Kidney tubule cell (primary cell): ENCODE results near the gene CSNK1A1.
"Not testable (repeated sequence)": the region's sequence is repeated elsewhere in the genome, so short reads cannot be mapped to it uniquely, and the experiment has no call there.

Experiments
- DNase-seq: peaks from one replicate; pipeline ENCODE4 v3.0.0-alpha.2; 2018; ENCODE audit warnings: low spot score

Gene CSNK1A1

DNA sequence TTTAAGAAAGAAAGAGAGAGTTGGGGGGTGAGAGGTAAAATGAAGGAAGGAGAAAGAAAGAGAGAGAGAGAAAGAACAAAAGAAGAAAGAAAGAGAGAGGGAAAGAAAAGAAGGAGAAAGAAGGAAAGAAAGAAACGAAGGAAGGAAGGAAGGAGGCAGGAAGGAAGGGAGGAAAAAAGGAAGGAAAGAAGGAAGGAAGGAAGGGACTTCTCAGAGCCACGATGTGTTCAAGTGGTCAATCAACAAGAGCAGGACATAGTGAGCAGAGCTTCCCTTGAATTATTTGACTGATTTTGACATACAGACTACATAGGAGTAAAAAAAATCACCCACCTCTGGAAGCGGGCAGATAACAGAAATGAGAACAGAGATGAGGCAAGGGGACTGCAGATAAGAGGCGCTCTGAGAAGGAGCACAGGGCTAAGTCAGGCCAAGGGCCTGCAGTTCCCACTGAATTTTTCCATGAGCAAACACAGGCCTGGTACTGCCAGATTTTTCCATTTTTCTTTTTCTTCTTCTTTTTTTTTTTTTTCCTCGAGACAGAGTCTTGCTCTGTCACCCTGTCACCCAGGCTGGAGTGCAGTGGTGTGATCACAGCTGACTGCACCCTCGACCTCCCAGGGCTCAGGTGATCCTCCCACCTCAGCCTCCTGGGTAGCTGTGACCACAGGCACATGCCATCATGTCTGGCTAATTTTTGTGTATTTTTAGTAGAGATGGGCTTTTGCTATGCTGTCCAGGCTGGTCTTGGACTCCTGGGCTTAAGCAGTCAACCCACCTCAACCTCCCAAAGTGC, 94.4 kb downstream of the CSNK1A1 start:
- peak; percentile 66 for DNase-seq

DNA sequence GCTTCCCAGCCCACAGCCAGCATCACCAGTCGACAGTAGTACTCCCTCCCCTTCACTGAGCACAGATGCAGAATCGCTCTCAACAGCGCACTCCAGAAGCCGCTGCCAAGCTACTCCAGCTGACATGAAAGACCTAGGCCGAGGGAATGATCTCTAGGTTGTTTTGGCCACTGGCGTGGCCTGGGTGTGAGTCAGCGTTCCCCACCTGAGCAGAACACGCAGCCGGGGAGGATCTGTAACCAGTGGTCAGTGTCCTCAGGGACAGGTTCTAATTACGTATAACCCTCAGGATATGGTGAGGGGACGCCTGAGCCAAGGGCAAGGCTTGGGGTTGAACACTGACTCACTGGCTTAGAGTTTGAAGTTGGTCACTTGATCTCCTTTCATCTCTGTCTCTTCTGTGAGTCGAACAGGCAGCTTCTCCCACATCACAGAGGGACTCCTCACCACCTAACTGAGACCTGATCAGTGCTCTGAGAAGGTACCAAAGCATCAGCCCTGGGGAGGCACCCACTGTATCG, 95.3 kb downstream of the CSNK1A1 start:
- DNase-seq: peak; percentile 80

DNA sequence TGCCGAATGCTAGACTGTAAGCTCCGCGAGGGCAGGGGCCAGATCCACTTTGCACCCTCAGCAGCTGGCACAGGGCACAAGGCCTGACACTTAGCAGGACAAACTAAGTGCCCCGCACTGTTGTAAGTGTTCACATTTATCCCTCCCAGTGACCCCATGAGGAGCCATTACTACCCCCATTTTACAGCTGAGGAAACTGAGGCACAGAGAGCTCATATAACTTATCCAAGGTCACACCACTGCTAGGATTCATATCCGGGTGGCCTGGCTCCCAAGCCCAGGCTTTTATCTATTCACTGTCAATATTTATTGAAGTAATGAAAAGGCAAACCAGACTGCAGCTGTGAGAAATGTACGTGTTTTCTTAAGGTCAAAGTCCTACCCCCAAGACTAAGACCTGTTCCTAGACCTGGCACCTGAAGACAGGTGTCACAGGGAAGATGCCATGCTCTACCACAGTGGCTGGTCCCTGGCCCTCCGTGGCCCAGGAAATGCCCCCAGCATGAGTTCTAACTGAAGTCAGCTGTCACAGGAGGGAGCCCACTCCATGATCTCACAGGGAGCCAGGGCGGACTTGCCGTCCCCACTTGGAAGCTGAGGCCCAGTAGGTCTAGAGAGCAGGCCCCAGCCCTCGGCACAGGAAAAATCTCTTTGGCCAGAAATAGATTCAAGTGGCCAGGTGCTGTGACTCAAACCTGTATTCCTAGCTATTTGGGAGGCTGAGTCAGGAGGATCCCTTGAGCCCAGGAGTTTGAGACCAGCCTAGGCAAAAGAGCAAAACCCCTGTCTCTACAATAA, 97.4 kb downstream of the CSNK1A1 start:
- no peak for DNase-seq

DNA sequence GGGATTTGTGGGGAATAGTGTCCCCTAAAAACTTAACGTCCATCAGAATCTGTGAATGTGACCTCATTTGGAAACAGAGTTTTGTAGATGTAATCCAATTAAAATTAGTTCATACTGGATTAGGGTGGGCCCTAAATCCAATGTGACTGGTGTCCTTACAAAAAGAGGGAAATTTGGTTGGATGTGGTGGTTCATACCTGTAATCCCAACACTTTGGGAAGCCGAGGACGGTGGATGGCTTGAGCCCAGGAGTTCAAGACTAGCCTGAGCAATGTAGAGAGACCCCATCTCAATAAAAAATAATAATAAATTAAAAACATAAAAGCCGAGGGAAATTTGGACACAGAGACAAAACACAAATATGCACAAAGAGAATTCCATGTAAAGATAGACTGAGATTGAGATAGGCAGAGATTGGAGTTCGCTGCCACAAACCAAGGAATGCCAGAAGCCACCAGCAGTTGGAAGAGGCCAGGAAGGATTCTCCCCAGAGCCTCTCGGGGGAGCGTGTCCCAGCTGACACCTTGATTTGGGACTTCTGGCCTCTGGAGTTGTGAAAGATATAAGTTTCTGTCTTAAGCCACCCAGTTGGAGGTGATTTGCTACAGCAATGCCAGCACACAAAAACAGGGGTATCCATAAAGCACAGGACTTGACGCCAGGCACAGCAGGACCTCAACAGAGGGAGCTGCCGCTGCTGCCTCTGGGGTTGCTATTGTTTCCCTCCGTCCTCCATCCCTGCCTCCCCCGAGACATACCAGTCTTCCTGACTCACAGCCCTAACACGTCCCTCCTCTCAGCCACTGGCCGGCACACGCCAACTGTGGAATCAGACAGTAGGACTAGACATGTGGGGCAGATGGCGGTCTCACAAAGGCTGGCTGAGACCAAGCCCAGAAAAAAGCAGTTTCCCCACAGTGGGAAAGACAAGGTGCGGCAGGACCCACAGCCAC, 98.3 kb downstream of the CSNK1A1 start:
- peak; percentile 77 for DNase-seq

DNA sequence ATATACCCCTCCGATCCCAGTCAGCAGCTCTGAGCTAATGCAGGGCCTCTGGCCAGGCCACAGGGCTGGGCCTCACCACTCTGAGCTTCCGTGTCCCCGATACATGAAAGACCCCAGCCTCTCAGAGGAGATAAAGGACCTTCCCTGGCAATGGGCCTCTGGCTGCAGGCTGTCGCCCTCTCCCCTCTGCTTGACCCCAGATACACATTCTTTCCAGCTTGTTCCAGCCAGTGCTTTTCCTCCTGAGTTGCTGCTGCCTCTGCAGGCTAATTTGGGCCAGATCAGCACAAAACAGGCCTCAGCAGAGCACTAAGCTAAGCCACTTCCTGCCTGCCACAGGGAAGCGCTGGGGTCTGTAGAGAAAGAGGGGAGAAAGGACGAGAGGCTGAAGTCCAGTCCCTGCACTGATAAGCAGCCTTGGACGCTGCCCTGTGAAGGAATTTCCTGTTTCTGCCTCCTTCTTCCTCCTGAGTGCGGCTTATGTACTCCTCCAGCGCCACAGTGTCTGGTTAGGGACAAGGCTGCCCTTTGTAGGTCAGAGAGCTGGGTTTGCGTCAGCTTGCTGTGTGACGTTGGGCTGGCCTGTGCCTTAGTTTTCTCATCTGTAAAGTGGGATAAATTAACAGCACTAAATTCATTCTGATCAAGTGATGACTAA, 99.1 kb downstream of the CSNK1A1 start:
- DNase-seq: peak; percentile 96

DNA sequence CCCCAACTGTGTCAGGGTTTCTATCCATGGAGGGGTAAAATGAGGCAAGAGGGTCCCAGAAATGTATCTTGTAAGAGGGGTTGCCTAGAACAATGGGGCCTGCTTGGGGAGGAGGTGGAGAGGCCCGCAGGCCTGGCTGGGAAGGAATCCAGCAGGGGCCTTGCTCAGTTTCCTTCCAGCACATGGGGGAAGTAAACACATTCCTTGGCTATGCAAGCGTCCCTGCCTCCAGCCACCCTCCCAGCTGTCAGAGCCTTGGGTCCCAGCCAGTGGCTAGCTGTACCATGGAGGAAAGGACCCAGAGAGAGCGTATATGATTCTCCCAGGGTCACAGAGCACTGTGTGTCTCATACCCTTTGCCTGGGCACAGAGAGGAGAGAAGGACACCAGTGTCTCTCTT, 101.0 kb downstream of the CSNK1A1 start:
- DNase-seq: no peak

DNA sequence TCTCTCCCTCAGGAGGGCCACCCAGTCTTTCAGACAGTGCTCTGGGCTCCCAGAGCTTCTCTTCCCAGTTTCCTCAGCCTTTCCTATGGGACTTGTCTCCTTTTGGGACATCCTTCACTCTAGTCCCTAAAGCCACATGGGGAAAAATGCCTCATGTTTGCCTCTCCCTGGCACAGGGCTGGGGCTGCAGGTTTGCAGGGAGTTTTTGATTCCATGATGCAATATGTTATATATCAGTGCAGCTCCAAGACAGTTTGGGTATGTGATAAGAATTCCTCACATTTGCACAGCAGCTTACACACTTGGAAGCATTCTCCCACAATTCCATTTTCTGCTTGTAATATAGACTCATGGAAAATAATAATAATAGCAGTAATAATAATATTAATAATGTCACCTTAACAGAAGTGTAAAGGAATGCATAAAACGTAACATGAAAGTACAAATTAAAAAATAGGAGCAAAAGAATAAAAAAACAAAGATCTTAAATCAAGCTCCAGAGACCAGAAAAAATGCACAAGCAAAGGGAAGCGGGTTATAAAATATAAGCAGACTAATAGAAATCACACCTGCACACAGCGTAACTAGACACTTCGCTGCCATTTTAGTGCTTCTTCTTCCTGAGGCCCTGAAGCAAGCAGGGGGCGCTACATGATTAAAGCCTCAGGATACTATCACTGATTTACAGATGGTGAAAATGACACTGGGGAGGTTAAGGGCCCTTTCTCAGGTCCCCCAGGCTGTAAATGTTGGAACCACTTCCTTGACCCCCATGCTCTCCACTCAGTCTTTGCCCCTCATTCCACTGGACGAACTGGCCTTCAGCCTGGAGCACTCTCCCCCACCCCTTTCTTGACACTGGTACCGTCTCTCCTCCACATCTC, 102.2 kb downstream of the CSNK1A1 start:
- DNase-seq: no peak

DNA sequence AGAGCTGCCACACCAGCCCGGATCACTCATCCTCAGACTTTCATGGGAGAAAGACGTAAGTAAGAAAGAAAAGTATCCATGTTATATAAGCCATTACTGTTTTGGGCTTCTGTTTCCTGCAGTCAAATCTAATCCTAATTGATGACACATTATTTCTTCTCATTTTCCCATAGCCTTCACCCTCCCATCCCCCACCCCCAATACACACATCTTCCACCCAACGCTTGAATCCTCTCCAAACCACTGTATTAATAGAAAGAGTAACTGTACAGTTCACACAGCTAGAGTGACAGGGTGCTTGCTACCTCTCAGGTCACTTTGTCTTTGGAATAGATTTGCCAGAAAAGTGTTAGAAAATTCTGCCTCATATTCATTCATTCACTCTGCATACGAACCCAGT, 102.8 kb downstream of the CSNK1A1 start:
- DNase-seq: no peak

DNA sequence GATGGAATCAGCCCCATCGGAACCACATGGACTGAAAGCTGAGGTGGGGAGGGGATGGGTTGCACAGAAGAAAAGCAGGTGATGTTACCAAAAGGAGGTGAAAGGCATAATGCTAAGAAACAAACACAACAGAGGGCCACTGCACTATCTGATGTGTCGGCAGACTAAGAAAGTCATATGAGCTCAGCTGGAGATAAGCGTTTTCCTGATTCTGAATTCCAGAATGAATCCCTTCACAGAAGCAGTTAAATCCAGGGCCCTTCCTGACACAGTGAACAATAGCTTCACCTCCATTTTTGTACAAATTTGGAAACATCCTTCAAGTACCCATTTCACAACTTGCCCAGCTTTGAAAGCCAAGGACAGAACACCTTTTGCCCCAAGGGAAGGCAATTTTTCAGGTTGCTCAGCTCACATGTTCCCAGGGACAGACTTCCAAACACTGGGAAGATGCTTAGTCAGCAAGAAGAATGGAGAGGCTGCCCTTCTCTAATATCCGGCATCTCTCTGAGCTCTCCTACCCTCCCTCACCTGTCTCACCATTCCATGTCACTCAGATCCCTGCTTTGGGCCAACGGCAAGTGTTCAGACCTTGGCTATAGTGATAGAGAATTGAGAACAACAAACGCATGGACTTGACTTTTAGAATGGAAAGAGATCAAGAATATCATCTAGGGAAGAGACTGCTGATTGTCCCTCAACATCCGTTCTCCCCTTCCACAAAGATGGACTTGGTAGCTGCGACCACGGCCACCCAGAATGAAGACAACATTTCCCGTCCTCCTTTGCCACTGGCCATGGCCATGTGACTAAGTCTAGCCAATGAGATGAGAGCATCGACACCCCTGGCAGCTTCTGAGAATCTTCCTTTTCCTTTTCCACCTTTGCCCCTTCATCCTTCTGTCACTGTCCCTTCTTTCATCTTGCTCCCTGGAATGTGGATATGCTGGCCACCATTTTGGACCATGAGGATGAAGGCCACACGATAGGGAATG, 103.6 kb downstream of the CSNK1A1 start:
- DNase-seq: no peak

DNA sequence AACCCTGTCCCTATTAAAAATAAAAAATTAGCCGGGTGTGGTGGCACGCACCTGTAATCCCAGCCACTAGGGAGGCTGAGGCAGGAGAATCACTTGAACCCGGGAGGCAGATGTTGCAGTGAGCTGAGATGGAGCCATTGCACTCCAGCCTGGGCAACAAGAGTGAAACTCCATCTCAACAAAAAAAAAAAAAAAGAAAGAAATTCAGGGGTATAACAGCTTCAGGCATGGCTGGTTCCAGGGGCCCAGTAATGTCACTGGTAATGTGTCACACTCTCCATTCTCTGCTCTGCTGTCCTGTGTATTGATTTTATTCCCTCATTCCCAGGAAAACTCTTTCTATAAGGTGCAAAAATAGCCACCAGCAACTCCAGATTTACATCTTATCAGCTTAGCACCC, 104.4 kb downstream of the CSNK1A1 start:
- not testable (repeated sequence) for DNase-seq

DNA sequence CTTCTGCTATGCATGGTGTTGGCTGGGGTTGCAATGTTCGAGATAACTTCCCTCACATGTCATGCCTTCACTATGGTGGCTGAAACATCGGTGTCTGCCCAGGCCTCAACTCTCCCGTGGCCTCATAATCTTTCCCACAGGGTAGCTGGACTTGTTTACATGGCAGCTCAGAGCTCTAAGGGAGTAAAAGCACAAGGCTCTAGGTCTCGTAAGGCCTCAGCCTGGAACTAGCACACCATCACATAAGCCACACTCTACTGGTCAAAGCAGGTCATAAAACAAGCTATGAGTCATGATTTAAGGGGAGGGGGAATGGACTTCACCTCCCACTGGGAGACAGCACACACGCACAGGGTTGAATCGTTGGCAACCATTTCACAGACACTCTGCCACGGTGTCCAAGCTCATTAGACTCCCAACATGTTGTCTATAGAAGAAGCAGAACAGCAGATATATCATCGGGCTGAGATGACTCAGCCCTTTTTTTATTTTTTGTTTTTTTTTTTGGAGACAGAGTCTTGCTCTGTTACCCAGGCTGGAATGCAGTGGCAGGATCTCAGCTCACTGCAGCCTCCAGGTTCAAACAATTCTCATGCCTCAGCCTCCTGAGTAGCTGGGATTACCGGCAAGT, 105.4 kb downstream of the CSNK1A1 start:
- peak; percentile 97 for DNase-seq

DNA sequence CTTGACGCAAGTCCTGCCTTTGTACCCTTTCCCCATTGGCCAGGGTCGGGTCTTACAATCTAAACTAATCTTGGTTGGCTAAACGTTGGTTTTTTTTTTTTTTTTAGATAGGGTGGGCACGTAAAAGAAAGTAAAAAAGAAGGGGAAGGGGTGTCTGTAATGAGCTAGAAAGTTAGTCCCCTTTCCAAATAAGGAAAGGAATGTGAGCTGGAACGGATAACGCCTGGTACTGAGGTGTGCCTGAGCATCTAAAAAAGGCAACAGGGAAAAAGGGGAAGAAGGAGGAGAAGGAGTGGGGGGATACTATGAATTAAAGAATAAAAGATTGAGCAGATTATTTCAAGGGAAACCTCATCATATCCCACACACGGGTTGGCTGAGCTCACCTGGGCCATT, 105.9 kb downstream of the CSNK1A1 start:
- DNase-seq: no peak

DNA sequence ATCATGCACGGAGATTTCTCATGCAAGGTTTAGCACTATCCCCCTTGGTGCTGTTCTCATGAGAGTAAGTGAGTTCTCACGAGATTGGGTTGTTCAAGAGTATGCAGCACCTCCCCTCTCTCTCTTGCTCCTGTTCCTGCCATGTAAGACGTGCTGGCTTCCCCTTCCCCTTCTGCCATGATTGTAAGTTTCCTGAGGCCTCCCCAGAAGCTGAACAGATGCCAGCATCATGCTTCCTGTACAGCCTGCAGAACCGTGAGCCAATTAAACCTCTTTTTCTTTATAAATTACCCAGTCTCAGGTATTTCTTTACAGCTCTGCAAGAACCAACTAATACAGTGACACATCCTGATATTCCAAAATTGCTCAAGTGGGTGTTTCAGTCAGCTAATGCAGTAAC, 106.8 kb downstream of the CSNK1A1 start:
- not testable (repeated sequence) for DNase-seq

DNA sequence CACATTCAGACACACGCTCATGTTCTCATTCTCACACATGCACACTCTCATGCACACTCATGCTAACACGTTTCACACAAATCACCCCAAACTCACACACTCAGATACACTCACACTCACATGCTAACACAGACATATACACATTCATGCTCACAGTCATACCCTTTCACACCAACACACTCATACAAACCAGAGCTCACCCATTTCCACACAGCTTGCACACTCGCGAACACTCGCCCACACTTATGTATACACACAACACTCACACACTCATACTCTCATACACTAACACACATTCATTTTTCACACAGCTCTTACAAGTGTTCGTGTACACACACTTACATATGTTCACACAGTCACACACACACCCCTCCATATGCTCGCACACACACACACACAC, 108.0 kb downstream of the CSNK1A1 start:
- DNase-seq: no peak

DNA sequence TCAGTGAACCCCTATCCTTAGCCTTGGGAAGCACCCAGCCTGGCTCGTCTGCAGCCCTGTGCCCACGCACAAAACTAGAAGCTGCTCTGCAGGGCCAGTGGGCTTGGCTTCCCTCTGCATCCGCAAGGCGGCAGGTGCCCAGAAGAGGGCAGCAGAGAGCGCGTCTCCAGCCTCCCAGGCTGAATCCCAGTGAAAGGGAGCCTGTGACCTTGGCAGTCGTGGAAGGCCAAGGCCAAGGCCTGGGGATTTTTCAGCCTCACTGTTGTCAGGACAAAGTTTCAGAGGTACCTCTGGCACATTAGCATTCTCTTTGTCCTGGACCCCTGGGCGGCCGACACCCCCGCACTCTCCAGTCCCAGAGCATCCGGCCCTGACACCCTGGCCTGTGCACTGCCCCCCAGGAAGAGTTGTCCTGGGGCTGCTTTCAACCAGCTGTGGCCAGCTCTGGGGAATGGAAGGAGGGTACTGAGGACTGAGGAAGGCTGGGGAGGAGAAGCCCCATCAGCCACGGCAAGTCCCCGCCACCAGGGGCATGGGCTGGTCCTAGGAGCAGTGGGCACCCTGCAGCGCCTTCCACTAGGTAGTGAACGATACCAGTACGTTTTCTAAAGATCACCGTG, 108.6 kb downstream of the CSNK1A1 start:
- peak; percentile 78 for DNase-seq
